K562 (cell line): Measurements from ENCODE around the gene TRPV6. TPM values are rescaled to one million over a fixed set of nuclear protein-coding genes. Genes with fewer than 3 reads are reported as not detected.

ENCODE experiments used
- ATAC-seq: fragments of 200-7000 bp; cut with Tn5 transposase; 3 replicates; pipeline ENCODE4 v1.9.1; 2020; ENCODE audit warnings: moderate library complexity
- BruUV-seq: library from RNA; stranded (reverse); fragments of 400-500 nt; replicated peaks from 2 replicates; lab custom pipeline; 2021; lab: Mats Ljungman, UMichigan
- CTCF ChIA-PET: fragments of 300-600 bp; formaldehyde crosslinking; extraction: SDS; loops from one replicate; lab custom pipeline; 2021; ENCODE audit warnings: low intra/inter-chr PET ratio; lab: Yijun Ruan, JAX
- POLR2A ChIA-PET: fragments of 300-600, 350-650 bp; sonication (Branson Sonifier 250); formaldehyde crosslinking; extraction: SDS; loops from one replicate; lab custom pipeline; 2021; ENCODE audit warnings: antibody characterized with exemption, inconsistent platforms; lab: Yijun Ruan, JAX
- DNase-seq, 4 experiments: peaks; one replicate each; pipeline versions ENCODE4 v3.0.0 to v3.0.0-alpha.2; 2011 to 2018; ENCODE audit warnings: low spot score in 3 of 4, mixed read lengths in 3 of 4; ENCODE audit errors: extremely low read depth in 1 of 4
- FAIRE-seq: peaks from 2 replicates; lab custom pipeline; 2011; peaks lifted over from hg19 to GRCh38; lab: Jason Lieb, UNC
- H2AFZ ChIP-seq: 2 replicates; pipeline ENCODE4 v1.6.0; 2011; ENCODE audit warnings: low read depth, low read length, control low read depth, inconsistent platforms
- H3K27ac ChIP-seq: fragments of 200-600 bp; 3 replicates; pipeline ENCODE4 v1.8.0; 2011; ENCODE audit warnings: low read depth, mild to moderate bottlenecking, control low read depth, inconsistent platforms, low read length, moderate library complexity, mixed read lengths; ENCODE audit errors: extremely low read depth
- H3K27me3 ChIP-seq, 2 experiments: fragments of 300-600 bp in 1 of 2; 2 replicates in 1 of 2; 3 replicates in 1 of 2; pipeline versions ENCODE4 v1.6.0 to v1.8.0; 2011; ENCODE audit warnings: inconsistent platforms in 2 of 2, low read length in 2 of 2, mild to moderate bottlenecking in 1 of 2, mixed read lengths in 1 of 2, moderate library complexity in 1 of 2; ENCODE audit not compliant: control insufficient read depth in 2 of 2, insufficient read depth in 2 of 2
- H3K36me3 ChIP-seq: fragments of 300-600 bp; 3 replicates; pipeline ENCODE4 v1.8.0; 2011; ENCODE audit warnings: mild to moderate bottlenecking, low read length, inconsistent platforms; ENCODE audit not compliant: control insufficient read depth, insufficient read depth
- H3K4me1 ChIP-seq, 2 experiments: fragments of 200-600 bp in 1 of 2; replicated peaks in 1 of 2; 2 replicates in 1 of 2; 3 replicates in 1 of 2; pipeline versions ENCODE4 v1.5.1 to v1.8.0; 2011; ENCODE audit warnings: inconsistent platforms in 2 of 2, low read length in 2 of 2, mild to moderate bottlenecking in 1 of 2, mixed read lengths in 1 of 2, moderate library complexity in 1 of 2; ENCODE audit not compliant: control insufficient read depth in 2 of 2, insufficient read depth in 2 of 2
- H3K4me2 ChIP-seq: 2 replicates; pipeline ENCODE4 v1.6.1; 2011; ENCODE audit warnings: low read length, control low read depth, inconsistent platforms, mixed read lengths; ENCODE audit not compliant: insufficient read depth
- H3K4me3 ChIP-seq: fragments of 200-600 bp; sonication (generic), shearing (Covaris generic); 2 replicates; pipeline ENCODE4 v1.5.1; 2016; ENCODE audit warnings: control low read depth, inconsistent platforms
- H3K79me2 ChIP-seq: fragments of 200-600 bp; 3 replicates; pipeline ENCODE4 v1.8.0; 2011; ENCODE audit warnings: low read length, inconsistent platforms; ENCODE audit not compliant: control insufficient read depth, insufficient read depth
- H3K9ac ChIP-seq, 2 experiments: 2 replicates each; pipeline versions ENCODE4 v1.6.0 to v1.6.1; 2011; ENCODE audit warnings: low read depth in 2 of 2, low read length in 2 of 2, control low read depth in 1 of 2, inconsistent platforms in 1 of 2, mild to moderate bottlenecking in 1 of 2, mixed read lengths in 1 of 2; ENCODE audit not compliant: insufficient read depth in 1 of 2
- H3K9me1 ChIP-seq: one replicate; pipeline ENCODE4 v1.6.0; 2011; ENCODE audit warnings: inconsistent platforms, mild to moderate bottlenecking, low read length, moderate library complexity; ENCODE audit not compliant: control insufficient read depth, insufficient read depth
- H3K9me3 ChIP-seq: replicated peaks from 2 replicates; pipeline ENCODE4 v1.5.1; 2011; ENCODE audit warnings: low read depth, low read length, inconsistent platforms; ENCODE audit not compliant: control insufficient read depth, insufficient read depth
- H4K20me1 ChIP-seq: replicated peaks from 2 replicates; pipeline ENCODE4 v1.6.1; 2011; ENCODE audit warnings: low read length, inconsistent platforms, mixed read lengths; ENCODE audit not compliant: control insufficient read depth, insufficient read depth
- BACH1 ChIP-seq: fragments of 200-800 bp; sonication (Bioruptor generic); IDR thresholded peaks from 2 replicates; pipeline ENCODE4 v1.6.1; 2016; ENCODE audit warnings: missing genetic modification characterization, missing compliant biosample characterization
- ESRRB ChIP-seq: fragments of 250-450 bp; sonication (Bioruptor Pico); IDR thresholded peaks from 2 replicates; pipeline ENCODE4 v1.5.0; 2020; ENCODE audit warnings: mild to moderate bottlenecking, moderate library complexity, borderline replicate concordance
- KDM4B ChIP-seq, 2 experiments: fragments of 450-650 bp in 1 of 2; sonication (generic) in 1 of 2; IDR thresholded peaks; 2 replicates each; pipeline ENCODE4 v1.6.1; 2016 to 2017; ENCODE audit warnings: borderline replicate concordance in 2 of 2, antibody characterized with exemption in 1 of 2, low read depth in 1 of 2, mild to moderate bottlenecking in 1 of 2
- KLF10 ChIP-seq: fragments of 250-450 bp; sonication (Bioruptor Pico); IDR thresholded peaks from 2 replicates; pipeline ENCODE4 v1.6.1; 2021; ENCODE audit warnings: matching md5 sums
- MAFK ChIP-seq: IDR thresholded peaks from 2 replicates; pipeline ENCODE4 v1.6.1; 2011; ENCODE audit warnings: low read length, improper control_type of control experiment
- MCM2 ChIP-seq: fragments of 450-650 bp; IDR thresholded peaks from 2 replicates; pipeline ENCODE4 v1.6.1; 2017; ENCODE audit warnings: low read depth, mild to moderate bottlenecking
- MCM7 ChIP-seq, 2 experiments: fragments of 450-650 bp; IDR thresholded peaks; 2 replicates each; pipeline ENCODE4 v1.6.1; 2016 to 2018
- NCOA2 ChIP-seq, 2 experiments: fragments of 450-650 bp; IDR thresholded peaks; 2 replicates each; pipeline ENCODE4 v1.6.1; 2018; ENCODE audit warnings: mild to moderate bottlenecking in 2 of 2, moderate library complexity in 1 of 2; ENCODE audit not compliant: partially characterized antibody in 2 of 2
- PTBP1 ChIP-seq: fragments of 200-400 bp; formaldehyde crosslinking; IDR thresholded peaks from 2 replicates; pipeline ENCODE4 v1.6.1; 2017; ENCODE audit warnings: low read depth, low read length
- RBM22 ChIP-seq: fragments of 200-400 bp; formaldehyde crosslinking; IDR thresholded peaks from 2 replicates; pipeline ENCODE4 v1.6.1; 2018; ENCODE audit warnings: low read length, low read depth; ENCODE audit not compliant: poor library complexity, severe bottlenecking
- SMC3 ChIP-seq: conservative IDR thresholded peaks from 2 replicates; pipeline ENCODE4 v1.6.1; 2011; ENCODE audit warnings: low read depth, low read length, improper control_type of control experiment; ENCODE audit not compliant: insufficient read depth
- ZNF146 ChIP-seq: IDR thresholded peaks from one replicate; pipeline ENCODE4 v1.6.1; 2018; ENCODE audit warnings: missing compliant biosample characterization; ENCODE audit not compliant: unreplicated experiment
- ZNF384 ChIP-seq: IDR thresholded peaks from 2 replicates; pipeline ENCODE4 v1.6.1; 2012; ENCODE audit warnings: low read depth, low read length, improper control_type of control experiment
- WGBS: fragments of 100-300 bp; shearing (Covaris generic); methylation state at CpG from one replicate; pipeline ENCODE4 v1.1.6; 2016; ENCODE audit warnings: low coverage, mixed read lengths; ENCODE audit not compliant: insufficient coverage; ENCODE audit errors: missing lambda C conversion rate; 5-methylcytosine and 5-hydroxymethylcytosine counted together
- in situ Hi-C: fragments of 300-500 bp; cut with MboI; formaldehyde crosslinking; loops from 4 replicates; pipeline ENCODE4 v1.15.0; 2018; ENCODE audit warnings: inconsistent platforms, mixed read lengths
- intact Hi-C: fragments of 100-400 bp; cut with micrococcal nuclease; formaldehyde crosslinking; loops from 2 replicates; pipeline ENCODE4 v1.14.2; 2022
- polyA plus RNA-seq, 8 experiments: library from polyadenylated mRNA; depleted of rRNA in 4 of 8; stranded (reverse) in 5 of 8; unstranded in 3 of 8; fragments of >200 nt; fragmentation: Nextera tagmentation in 2 of 8; fragmentation: Illumina TruSeq in 1 of 8; extraction: Ambion mirVana in 2 of 8; extraction: Trizol in 1 of 8; gene quantifications; 2 replicates each; pipeline versions ENCODE4 v1.2.1 to v1.2.3, GENCODE V29; 2011 to 2014; ENCODE audit warnings: inconsistent platforms in 1 of 8, missing spikeins in 1 of 8
- total RNA-seq, 7 experiments: library from RNA; depleted of rRNA in 6 of 7; stranded (reverse); fragments of >200 nt in 6 of 7; fragmentation: Illumina TruSeq in 2 of 7; extraction: Trizol in 2 of 7; gene quantifications; 2 replicates each; pipeline versions ENCODE4 v1.2.1 to v1.2.3, GENCODE V29; 2011 to 2021; ENCODE audit warnings: low replicate concordance in 1 of 7
- TF ChIP-seq, protein P1 (sequence below), 2 experiments: fragments of 450-650 bp; IDR thresholded peaks; 2 replicates each; pipeline ENCODE4 v1.6.1; 2016

Gene TRPV6
- total and polyA plus RNA-seq, 9 of the 15 experiments (the other 6 are each of a cell fraction or from before 2014, with no cell fraction given): 0.04 to 0.36 (median 0.11) TPM

DNA sequence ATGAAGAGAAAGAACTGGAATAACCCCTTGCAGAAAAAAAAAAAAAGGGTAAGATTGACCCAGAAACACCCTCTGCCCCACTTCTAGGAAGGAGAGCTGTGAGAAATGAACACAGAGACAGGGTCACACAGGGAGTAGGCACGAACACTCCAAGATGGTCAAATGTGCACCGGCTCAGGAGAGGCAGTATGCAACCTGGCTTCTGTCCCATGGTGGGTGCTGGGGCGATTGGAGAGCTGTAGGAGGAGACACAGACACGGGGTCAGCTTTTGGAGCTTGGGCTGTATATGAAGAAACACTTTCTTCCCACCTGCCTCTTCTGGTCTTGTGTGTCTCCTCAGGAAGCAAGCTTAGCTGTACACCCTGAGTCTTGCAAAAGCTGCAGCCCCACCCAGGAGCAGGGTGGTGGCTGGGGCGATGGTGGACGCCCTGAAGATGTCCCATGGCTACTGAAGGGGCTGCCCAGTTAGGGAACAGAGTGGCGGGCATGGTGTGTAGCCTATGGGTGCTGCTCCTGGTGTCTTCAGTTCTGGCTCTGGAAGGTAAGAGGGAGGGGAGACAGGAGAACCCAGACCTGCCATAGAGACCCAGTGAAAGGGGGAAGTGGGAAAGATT is 22.7 kb downstream of the TRPV6 start:
- Histone ChIP-seq H3K4me2 (no peak overlapping the region), H3K79me2 (no peaks in the 10 kb centered on the region), H3K27ac (no peak overlapping the region), H3K4me1 (peaks cover 4 to 22% of the 10 kb centered on the region in 2 experiments; a peak in 2 of 5 replicates), H2AFZ (no peak overlapping the region), H3K4me3 (no peak overlapping the region), H4K20me1 (no peaks in the 10 kb centered on the region; the same call in 1 of the 2 replicates), H3K9ac (no peak overlapping the region), H3K9me3 (no peaks in the 10 kb centered on the region), H3K27me3 (peaks cover 11 to 51% of the 10 kb centered on the region in 2 experiments; a peak in 4 of 5 replicates), H3K9me1 (no peaks in the 10 kb centered on the region), H3K36me3 (no peaks in the 10 kb centered on the region)
- no peak for TF ChIP-seq MCM7 (IDR thresholded peaks at IDR 0.05)
- TF ChIP-seq BACH1 (tag): no peak
- TF ChIP-seq SMC3: no peak
- no peak for TF ChIP-seq NCOA2 (IDR thresholded peaks at IDR 0.05; ENCODE audit: partially characterized antibody in 2 of 2)
- no peak for TF ChIP-seq ZNF384
- no peak for TF ChIP-seq MCM2
- no peak for TF ChIP-seq MAFK
- TF ChIP-seq ZNF146 (CRISPR knock-in tag): no peak
- TF ChIP-seq PTBP1: no peak
- TF ChIP-seq KDM4B (IDR thresholded peaks at IDR 0.05; ENCODE audit: borderline replicate concordance in 2 of 2, low read depth in 1 of 2): no peak
- no peak for TF ChIP-seq KLF10 (CRISPR knock-in tag)
- TF ChIP-seq, protein P1, sequence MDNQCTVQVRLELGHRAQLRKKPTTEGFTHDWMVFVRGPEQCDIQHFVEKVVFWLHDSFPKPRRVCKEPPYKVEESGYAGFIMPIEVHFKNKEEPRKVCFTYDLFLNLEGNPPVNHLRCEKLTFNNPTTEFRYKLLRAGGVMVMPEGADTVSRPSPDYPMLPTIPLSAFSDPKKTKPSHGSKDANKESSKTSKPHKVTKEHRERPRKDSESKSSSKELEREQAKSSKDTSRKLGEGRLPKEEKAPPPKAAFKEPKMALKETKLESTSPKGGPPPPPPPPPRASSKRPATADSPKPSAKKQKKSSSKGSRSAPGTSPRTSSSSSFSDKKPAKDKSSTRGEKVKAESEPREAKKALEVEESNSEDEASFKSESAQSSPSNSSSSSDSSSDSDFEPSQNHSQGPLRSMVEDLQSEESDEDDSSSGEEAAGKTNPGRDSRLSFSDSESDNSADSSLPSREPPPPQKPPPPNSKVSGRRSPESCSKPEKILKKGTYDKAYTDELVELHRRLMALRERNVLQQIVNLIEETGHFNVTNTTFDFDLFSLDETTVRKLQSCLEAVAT (IDR thresholded peaks at IDR 0.05): no peak
- TF ChIP-seq RBM22: no peak
- no peak for TF ChIP-seq ESRRB (CRISPR knock-in tag)
- 9% methylated on average over 7 of the region's 7 CpGs for WGBS
- DNase-seq (no peak), FAIRE-seq (no peak), ATAC-seq (no peak)
- in situ Hi-C loops (no loop called here), intact Hi-C loops (no loop called here)
- ChIA-PET POLR2A (interaction anchor here (0.6 kb wide), 2 partner anchors 34 to 227 kb away, joined by 3 read pairs; no protein-coding TSS in a partner anchor), CTCF (no interaction called here)
- no TSS peak for BruUV-seq
